Left ventricle myocardium superior (tissue), 1 donor: Measurements from ENCODE around the gene BARX1. TPM values are rescaled to one million over a fixed set of nuclear protein-coding genes. Genes with fewer than 3 reads are reported as not detected.

Experiments
- ATAC-seq: fragments of 200-7000 bp; cut with Tn5 transposase; one replicate; pipeline ENCODE4 v1.9.1; 2020; ENCODE audit warnings: mild to moderate bottlenecking, moderate library complexity
- DNase-seq: peaks from one replicate; pipeline ENCODE4 v3.0.0-alpha.2; 2020
- intact Hi-C: fragments of 100-400 bp; cut with micrococcal nuclease; formaldehyde crosslinking; loops from one replicate; pipeline ENCODE4 v1.11.0; 2022
- total RNA-seq: library from RNA; stranded (reverse); fragmentation: NEBNext Ultra II Directional; extraction: Animal tissue kit (Norgen Biotek cat#: 25700); gene quantifications from one replicate; pipeline ENCODE4 v1.2.1, GENCODE V29; 2021
- donor health status: DM: no; HTN: yes; CAD: no; lungs with severe emphysema.

Gene BARX1
- total RNA-seq, 1 donor from 2014 or later = not detected

- ATAC-seq (no peak), DNase-seq (no peak)
- intact Hi-C loops = no loop called here
Measured at GRCh38 chr9:93906195-93906880, 48.8 kb downstream of the BARX1 start.

- ATAC-seq = no peak
- no peak for DNase-seq
- intact Hi-C loops = no loop called here
Measured at GRCh38 chr9:93905473-93906133, 49.6 kb downstream of the BARX1 start.

- DNase-seq (no peak), ATAC-seq (no peak)
- intact Hi-C loops = no loop called here
Measured at GRCh38 chr9:93904649-93905472, 50.3 kb downstream of the BARX1 start.

GRCh38 chr9:93903886-93904648 is 51.1 kb downstream of the BARX1 start:
- intact Hi-C loops = no loop called here
- DNase-seq (no peak), ATAC-seq (no peak)

- ATAC-seq (no peak), DNase-seq (no peak)
- intact Hi-C loops = no loop called here
Measured at GRCh38 chr9:93902780-93903655, 52.1 kb downstream of the BARX1 start.

- intact Hi-C loops = no loop called here
- ATAC-seq (no peak), DNase-seq (no peak)
Measured at GRCh38 chr9:93902051-93902779, 52.9 kb downstream of the BARX1 start.

Other genes with a start within 250 kb of the BARX1 start
- gene PTPDC1, start 129.1 kb upstream of the BARX1 start, total RNA-seq = 8.3 TPM